Measurements from ENCODE around the gene FAM98A.

GRCh38 chr2:33573657-33574056 lies 25.4 kb downstream of the FAM98A start:
- TF ChIP-seq POLR2A (IDR thresholded peaks at IDR 0.05), result no peak
- TF ChIP-seq, protein P1, sequence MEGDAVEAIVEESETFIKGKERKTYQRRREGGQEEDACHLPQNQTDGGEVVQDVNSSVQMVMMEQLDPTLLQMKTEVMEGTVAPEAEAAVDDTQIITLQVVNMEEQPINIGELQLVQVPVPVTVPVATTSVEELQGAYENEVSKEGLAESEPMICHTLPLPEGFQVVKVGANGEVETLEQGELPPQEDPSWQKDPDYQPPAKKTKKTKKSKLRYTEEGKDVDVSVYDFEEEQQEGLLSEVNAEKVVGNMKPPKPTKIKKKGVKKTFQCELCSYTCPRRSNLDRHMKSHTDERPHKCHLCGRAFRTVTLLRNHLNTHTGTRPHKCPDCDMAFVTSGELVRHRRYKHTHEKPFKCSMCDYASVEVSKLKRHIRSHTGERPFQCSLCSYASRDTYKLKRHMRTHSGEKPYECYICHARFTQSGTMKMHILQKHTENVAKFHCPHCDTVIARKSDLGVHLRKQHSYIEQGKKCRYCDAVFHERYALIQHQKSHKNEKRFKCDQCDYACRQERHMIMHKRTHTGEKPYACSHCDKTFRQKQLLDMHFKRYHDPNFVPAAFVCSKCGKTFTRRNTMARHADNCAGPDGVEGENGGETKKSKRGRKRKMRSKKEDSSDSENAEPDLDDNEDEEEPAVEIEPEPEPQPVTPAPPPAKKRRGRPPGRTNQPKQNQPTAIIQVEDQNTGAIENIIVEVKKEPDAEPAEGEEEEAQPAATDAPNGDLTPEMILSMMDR (IDR thresholded peaks at IDR 0.05), result no peak

Data from right lobe of liver (tissue), 4 donors.